ENCODE results near the gene RAPGEF5. TPM values are rescaled to one million over a fixed set of nuclear protein-coding genes. Genes with fewer than 3 reads are reported as not detected.

The RAPGEF5 gene
- total and polyA plus RNA-seq, 10 of the 15 experiments (the other 5 are each of a cell fraction or from before 2014, with no cell fraction given), result 0.38 to 4.0 (median 1.6) TPM; not detected in 1

GRCh38 chr7:22142572-22142971 is 214.4 kb downstream of the RAPGEF5 start (continued):
- TF ChIP-seq ZNF687 (IDR thresholded peaks at IDR 0.05) (no peak), SIN3A (IDR thresholded peaks at IDR 0.05; ENCODE audit: low read depth, low read length) (no peak), ZBTB33 (IDR thresholded peaks at IDR 0.05) (no peak), SPI1 (IDR thresholded peaks at IDR 0.05; ENCODE audit: borderline replicate concordance, insufficient read depth, low read depth, low read length) (no peak)

- CTCF ChIA-PET, result interaction anchor here (1.0 to 2.9 kb wide), 3 partner anchors 30 to 56 kb away, joined by 3 to 16 read pairs (median 3); no protein-coding TSS in a partner anchor
- no peak for FAIRE-seq
- 32% methylated on average over 3 of the region's 3 CpGs for WGBS (ENCODE audit: insufficient coverage, insufficient replicate concordance, low lambda C conversion rate, missing lambda C conversion rate)
Measured at GRCh38 chr7:22141355-22141754, 215.6 kb downstream of the RAPGEF5 start.

More at GRCh38 chr7:22141355-22141754, 215.6 kb downstream of the RAPGEF5 start:
- no TSS peak for BruUV-seq (replicated peaks)
- Histone ChIP-seq H3K27me3 (replicated peaks in 1 of 2; ENCODE audit: control insufficient read depth in 2 of 2, insufficient read depth in 2 of 2, low read length in 1 of 2) (no peaks in the 10 kb centered on the region), H3K4me2 (ENCODE audit: control insufficient read depth, insufficient read depth) (no peak overlapping the region), H3K9me3 (replicated peaks; ENCODE audit: control insufficient read depth, insufficient read depth, low read length) (no peaks in the 10 kb centered on the region), H4K20me1 (ENCODE audit: control insufficient read depth, insufficient read depth) (no peaks in the 10 kb centered on the region), H3K36me3 (ENCODE audit: control insufficient read depth in 2 of 2, insufficient read depth in 2 of 2, low read length in 1 of 2) (no peaks in the 10 kb centered on the region; a peak in 1 of 4 replicates), H3K9ac (ENCODE audit: control insufficient read depth, insufficient read depth, low read length) (no peak overlapping the region), H2AFZ (ENCODE audit: control insufficient read depth, low read depth, low read length) (no peak overlapping the region), H3K27ac (ENCODE audit: control insufficient read depth, insufficient read depth) (no peak overlapping the region), H3K4me3 (no peak overlapping the region), H3K4me1 (ENCODE audit: control insufficient read depth, insufficient read depth, low read length) (no peaks in the 10 kb centered on the region), H3K79me2 (ENCODE audit: control insufficient read depth, insufficient read depth, low read length) (no peaks in the 10 kb centered on the region)
- in situ Hi-C loops (cut with MboI), result no loop called here
- POLR2A ChIA-PET, result no interaction called here
- RAD21 ChIA-PET (ENCODE audit: unreplicated experiment), result no interaction called here
- SMC1A ChIA-PET (ENCODE audit: uncharacterized antibody, unreplicated experiment), result interaction anchor here (1.5 to 1.6 kb wide), 2 partner anchors 17 to 31 kb away, joined by 3 to 4 read pairs; no protein-coding TSS in a partner anchor
- TF ChIP-seq SMAD5 (IDR thresholded peaks at IDR 0.05; ENCODE audit: low read depth), result no peak
- no peak for TF ChIP-seq CHD2 (IDR thresholded peaks at IDR 0.05; ENCODE audit: borderline replicate concordance, low read depth, low read length)
- DNase-seq (ENCODE audit: low read depth, low spot score) (no peak), ATAC-seq (no peak)
- intact Hi-C loops (cut with micrococcal nuclease; ENCODE audit: unreplicated experiment), result no loop called here

Measured in GM12878 (cell line).